CD14-positive monocyte (primary cell): ENCODE measurements around the gene PRODH2. TPM values are rescaled to one million over a fixed set of nuclear protein-coding genes. Genes with fewer than 3 reads are reported as not detected.

Source experiments
- DNase-seq, 3 donors: peaks; one replicate each; pipeline ENCODE4 v3.0.0-alpha.2; 2011 to 2022
- H2AFZ ChIP-seq: 2 replicates; pipeline ENCODE4 v1.6.0; 2012; ENCODE audit warnings: mild to moderate bottlenecking, low read depth, low read length, inconsistent platforms; ENCODE audit not compliant: insufficient read depth, poor library complexity, severe bottlenecking
- H3K27ac ChIP-seq, 2 donors: 1 replicate in 1 of 2; 2 replicates in 1 of 2; pipeline ENCODE4 v1.5.1; 2012 to 2013; ENCODE audit warnings: low read length in 2 of 2, control low read depth in 1 of 2, inconsistent platforms in 1 of 2, low read depth in 1 of 2, mild to moderate bottlenecking in 1 of 2
- H3K27me3 ChIP-seq, 2 donors: one replicate each; pipeline versions ENCODE4 v1.6.0 to v1.6.1; 2011 to 2013; ENCODE audit warnings: low read length in 2 of 2; ENCODE audit not compliant: control insufficient read depth in 2 of 2, insufficient read depth in 2 of 2
- H3K36me3 ChIP-seq, 2 donors: replicated peaks in 1 of 2; 1 replicate in 1 of 2; 2 replicates in 1 of 2; pipeline versions ENCODE4 v1.5.1 to v1.6.1; 2012 to 2013; ENCODE audit warnings: low read length in 2 of 2, control low read depth in 1 of 2, inconsistent platforms in 1 of 2, mild to moderate bottlenecking in 1 of 2; ENCODE audit not compliant: insufficient read depth in 2 of 2, control insufficient read depth in 1 of 2
- H3K4me1 ChIP-seq, 2 donors: 1 replicate in 1 of 2; 2 replicates in 1 of 2; pipeline versions ENCODE4 v1.5.1 to v1.6.1; 2012 to 2013; ENCODE audit warnings: low read length in 2 of 2, control low read depth in 1 of 2, inconsistent platforms in 1 of 2, mild to moderate bottlenecking in 1 of 2, moderate library complexity in 1 of 2; ENCODE audit not compliant: insufficient read depth in 2 of 2, control insufficient read depth in 1 of 2
- H3K4me2 ChIP-seq: replicated peaks from 2 replicates; pipeline ENCODE3; 2012; ENCODE audit warnings: low read length, moderate library complexity, mild to moderate bottlenecking; ENCODE audit not compliant: poor library complexity, severe bottlenecking; ENCODE audit errors: extremely low read depth
- H3K4me3 ChIP-seq, 3 experiments: fragments of 200-600 bp in 1 of 3; sonication (generic) in 1 of 3; replicated peaks in 1 of 3; 1 replicate in 2 of 3; 2 replicates in 1 of 3; pipeline ENCODE4 v1.5.1; 2011 to 2013; ENCODE audit warnings: low read length in 3 of 3, mild to moderate bottlenecking in 3 of 3, control low read depth in 2 of 3, low read depth in 2 of 3, inconsistent platforms in 1 of 3, moderate library complexity in 1 of 3
- H3K79me2 ChIP-seq: 2 replicates; pipeline ENCODE4 v1.6.0; 2012; ENCODE audit warnings: mild to moderate bottlenecking, control low read depth, inconsistent platforms, low read length, moderate library complexity; ENCODE audit not compliant: insufficient read depth
- H3K9ac ChIP-seq: 2 replicates; pipeline ENCODE4 v1.6.0; 2017; ENCODE audit warnings: low read length, mild to moderate bottlenecking; ENCODE audit not compliant: insufficient read depth, poor library complexity, severe bottlenecking
- H3K9me3 ChIP-seq, 2 donors: replicated peaks in 1 of 2; 1 replicate in 1 of 2; 2 replicates in 1 of 2; pipeline versions ENCODE4 v1.5.1 to v1.6.1; 2012 to 2013; ENCODE audit warnings: low read length in 2 of 2, control low read depth in 1 of 2; ENCODE audit not compliant: control insufficient read depth in 1 of 2, insufficient read depth in 1 of 2
- H4K20me1 ChIP-seq: 2 replicates; pipeline ENCODE4 v1.6.0; 2012; ENCODE audit warnings: mild to moderate bottlenecking, low read length, control low read depth, moderate library complexity; ENCODE audit not compliant: insufficient read depth
- H3K27ac Mint-ChIP-seq, 7 donors: one replicate each; pipeline ENCODE4 v1.8.0; 2020; ENCODE audit warnings: mild to moderate bottlenecking in 7 of 7, mixed read lengths in 7 of 7, moderate library complexity in 6 of 7, inconsistent platforms in 2 of 7
- H3K27me3 Mint-ChIP-seq, 3 donors: one replicate each; pipeline ENCODE4 v1.8.0; 2021 to 2022; ENCODE audit warnings: low read depth in 3 of 3, mild to moderate bottlenecking in 3 of 3, mixed read lengths in 3 of 3, moderate library complexity in 3 of 3, inconsistent platforms in 1 of 3
- H3K36me3 Mint-ChIP-seq, 2 donors: one replicate each; pipeline ENCODE4 v1.8.0; 2020; ENCODE audit warnings: mixed read lengths in 2 of 2, inconsistent platforms in 1 of 2, mild to moderate bottlenecking in 1 of 2
- H3K4me1 Mint-ChIP-seq: one replicate; pipeline ENCODE4 v1.8.0; 2020; ENCODE audit warnings: mild to moderate bottlenecking, mixed read lengths
- H3K4me3 Mint-ChIP-seq, 2 donors: one replicate each; pipeline ENCODE4 v1.8.0; 2020; ENCODE audit warnings: mild to moderate bottlenecking in 2 of 2, mixed read lengths in 2 of 2, moderate library complexity in 1 of 2
- H3K9me3 Mint-ChIP-seq, 7 donors: one replicate each; pipeline ENCODE4 v1.8.0; 2020 to 2022; ENCODE audit warnings: mixed read lengths in 7 of 7, mild to moderate bottlenecking in 6 of 7, moderate library complexity in 6 of 7, inconsistent platforms in 2 of 7
- CTCF ChIP-seq: fragments of 200-600 bp; IDR thresholded peaks from one replicate; pipeline ENCODE4 v1.8.0; 2022; ENCODE audit warnings: antibody characterized with exemption, mild to moderate bottlenecking
- WGBS: methylation state at CpG from one replicate; pipeline ENCODE4 v1.1.5; 2013; ENCODE audit warnings: missing lambda C conversion rate; ENCODE audit not compliant: insufficient coverage; 5-methylcytosine and 5-hydroxymethylcytosine counted together
- intact Hi-C, 2 donors: fragments of 100-400 bp; cut with micrococcal nuclease; formaldehyde crosslinking; loops; one replicate each; pipeline versions ENCODE4 v1.15.0 to v1.15.1; 2023
- polyA plus RNA-seq, 3 donors: library from polyadenylated mRNA; depleted of rRNA in 1 of 3; unstranded in 2 of 3; stranded (reverse) in 1 of 3; fragments of 300-500 nt in 2 of 3; fragments of >200 nt in 1 of 3; fragmentation: Illumina TruSeq in 2 of 3; gene quantifications; 1 replicate in 2 of 3; 2 replicates in 1 of 3; pipeline ENCODE4 v1.2.3, GENCODE V29; 2012 to 2021

Gene PRODH2
- polyA plus RNA-seq, 3 donors = not detected

DNA sequence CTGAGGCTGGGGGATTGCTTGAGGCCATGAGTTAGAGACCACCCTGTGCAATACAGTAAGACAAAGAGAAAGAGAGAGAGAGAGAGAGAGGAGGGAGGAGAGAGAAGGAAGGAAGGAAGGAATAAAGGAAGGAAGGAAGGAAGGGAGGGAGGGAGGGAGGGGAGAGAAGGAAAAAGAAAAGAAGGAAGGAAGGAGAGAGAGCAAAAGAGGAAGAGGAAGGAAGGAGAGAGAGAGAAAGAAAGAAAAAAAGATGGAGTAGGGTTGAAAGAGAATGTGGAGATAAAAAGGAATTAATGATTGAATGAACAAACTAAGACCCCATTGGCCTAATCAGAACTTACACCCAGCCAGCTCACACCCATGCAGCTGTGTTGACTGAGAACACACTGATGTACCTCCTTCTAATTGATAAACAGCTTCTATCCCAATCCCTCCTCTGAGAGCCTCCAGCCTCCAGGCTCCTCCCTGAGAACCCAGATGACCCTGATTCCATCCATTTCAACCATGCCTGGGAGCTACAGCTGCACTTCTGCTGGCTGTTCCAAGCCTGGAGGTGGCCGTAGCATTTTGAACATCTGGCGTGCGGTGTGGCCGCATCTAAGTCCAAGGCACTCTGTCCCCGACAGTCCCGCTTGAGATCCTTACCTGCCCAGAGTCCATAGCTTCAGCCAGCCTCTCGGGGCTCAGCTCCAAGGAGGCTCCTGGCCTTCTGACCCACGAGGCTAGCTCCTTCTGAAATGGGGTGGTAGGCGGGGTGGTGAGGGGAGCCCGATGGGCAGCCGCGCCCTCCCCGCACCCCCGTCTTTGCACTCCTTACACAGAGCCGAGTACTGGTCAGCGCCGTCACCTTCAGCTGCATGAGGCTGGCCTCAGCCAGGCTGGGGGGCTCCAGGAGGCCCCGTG, 1.1 kb downstream of the PRODH2 start:
- TF ChIP-seq CTCF = no peak
- H3K4me3 Mint-ChIP-seq = no peak overlapping the region
- Histone ChIP-seq H3K79me2 (no peaks in the 10 kb centered on the region), H3K27ac (no peak overlapping the region), H3K4me2 (no peak overlapping the region), H4K20me1 (no peaks in the 10 kb centered on the region), H3K36me3 (no peaks in the 10 kb centered on the region), H3K4me1 (no peaks in the 10 kb centered on the region), H3K27me3 (no peaks in the 10 kb centered on the region), H3K9me3 (no peaks in the 10 kb centered on the region), H2AFZ (no peak overlapping the region), H3K4me3 (no peak overlapping the region), H3K9ac (no peak overlapping the region)
- intact Hi-C loops = no loop called here
- no peak for DNase-seq
- H3K27me3 Mint-ChIP-seq = peaks cover 2 to 12% (median 8%) of the 10 kb centered on the region in 3 donors
- H3K4me1 Mint-ChIP-seq = no peaks in the 10 kb centered on the region
- WGBS = 90% methylated on average over 15 of the region's 18 CpGs
- H3K36me3 Mint-ChIP-seq = no peaks in the 10 kb centered on the region
- H3K9me3 Mint-ChIP-seq = peaks cover 0 to 4% (median 0%) of the 10 kb centered on the region in 7 donors
- H3K27ac Mint-ChIP-seq = no peak overlapping the region

- WGBS = 100% methylated on average over 4 of the region's 5 CpGs
- no peak overlapping the region for H3K4me3 ChIP-seq
- no peak for DNase-seq
- Mint-ChIP-seq H3K36me3 (no peaks in the 10 kb centered on the region), H3K27ac (no peak overlapping the region), H3K4me1 (peaks cover 14% of the 10 kb centered on the region), H3K4me3 (no peak overlapping the region), H3K27me3 (peaks cover 3 to 11% (median 9%) of the 10 kb centered on the region in 3 donors), H3K9me3 (peaks cover 0 to 2% (median 0%) of the 10 kb centered on the region in 7 donors)
- no peak overlapping the region for H3K4me2 ChIP-seq
- H3K79me2 ChIP-seq = no peaks in the 10 kb centered on the region
- intact Hi-C loops = no loop called here
- no peaks in the 10 kb centered on the region for H4K20me1 ChIP-seq
- no peak overlapping the region for H3K27ac ChIP-seq
- H2AFZ ChIP-seq = no peak overlapping the region
- H3K27me3 ChIP-seq = no peaks in the 10 kb centered on the region
- TF ChIP-seq CTCF = no peak
- no peaks in the 10 kb centered on the region for H3K9me3 ChIP-seq
- H3K36me3 ChIP-seq = no peaks in the 10 kb centered on the region
- no peak overlapping the region for H3K9ac ChIP-seq
- H3K4me1 ChIP-seq = peaks cover 7 to 9% of the 10 kb centered on the region in 2 donors
Measured at GRCh38 chr19:35807633-35808032, 5.0 kb downstream of the PRODH2 start.
